HCT116 (cell line): ENCODE results near the gene RRM1. TPM values are rescaled to one million over a fixed set of nuclear protein-coding genes. Genes with fewer than 3 reads are reported as not detected.
"Not testable (repeated sequence)": the region's sequence is repeated elsewhere in the genome, so short reads cannot be mapped to it uniquely, and the experiment has no call there.

ENCODE experiments used
- ATAC-seq: fragments of 200-7000 bp; cut with Tn5 transposase; 2 replicates; pipeline ENCODE4 v1.9.1; 2020; ENCODE audit warnings: mild to moderate bottlenecking, moderate library complexity
- BruUV-seq: library from RNA; stranded (reverse); fragments of 400-500 nt; replicated peaks from 2 replicates; lab custom pipeline; 2021; lab: Mats Ljungman, UMichigan
- CTCF ChIA-PET: fragments of 300-600 bp; sonication (Branson Sonifier 250); formaldehyde crosslinking; loops from one replicate; lab custom pipeline; 2021; ENCODE audit warnings: antibody characterized with exemption; lab: Charles Lee
- POLR2A ChIA-PET: fragments of 300-600, 350-600 bp; sonication (Branson Sonifier 250); formaldehyde crosslinking; loops from one replicate; lab custom pipeline; 2021; ENCODE audit warnings: antibody characterized with exemption; lab: Charles Lee
- RAD21 ChIA-PET, 2 experiments: fragments of 300-600 bp; sonication (Branson Sonifier 250); formaldehyde crosslinking; loops; one replicate each; lab custom pipeline; 2023; ENCODE audit warnings: low total read pairs in 2 of 2; ENCODE audit not compliant: uncharacterized antibody in 2 of 2, unreplicated experiment in 2 of 2, low non-redundant PET in 1 of 2; lab: Charles Lee
- DNase-seq: peaks from one replicate; pipeline ENCODE4 v3.0.0-alpha.2; 2010; ENCODE audit warnings: low read depth, low spot score
- H2AFZ ChIP-seq: fragments of 200-600 bp; shearing (Covaris generic), sonication (generic); 2 replicates; pipeline ENCODE4 v1.6.1; 2017; ENCODE audit warnings: low read depth, mixed run types, mixed read lengths, antibody characterized with exemption, low read length; ENCODE audit not compliant: poor library complexity, severe bottlenecking
- H3K27ac ChIP-seq: 2 replicates; pipeline ENCODE4 v1.5.1; 2012; ENCODE audit warnings: low read depth, low read length
- H3K27me3 ChIP-seq: fragments of 200-600 bp; sonication (generic); 2 replicates; pipeline ENCODE4 v1.6.1; 2016; ENCODE audit warnings: mixed run types, low read length, mixed read lengths; ENCODE audit not compliant: insufficient read depth
- H3K36me3 ChIP-seq, 2 experiments: fragments of 200-500 bp in 1 of 2; fragments of 200-600 bp in 1 of 2; sonication (Bioruptor generic) in 1 of 2; sonication (generic) in 1 of 2; 2 replicates each; pipeline versions ENCODE4 v1.5.1 to v1.6.1; 2014 to 2016; ENCODE audit warnings: low read length in 2 of 2, inconsistent platforms in 1 of 2, mixed read lengths in 1 of 2, mixed run types in 1 of 2; ENCODE audit not compliant: insufficient read depth in 2 of 2, control insufficient read depth in 1 of 2
- H3K4me1 ChIP-seq, 2 experiments: fragments of 200-600 bp in 1 of 2; sonication (generic) in 1 of 2; 2 replicates each; pipeline versions ENCODE4 v1.5.1 to v1.6.1; 2012 to 2017; ENCODE audit warnings: low read length in 2 of 2, inconsistent platforms in 1 of 2, mild to moderate bottlenecking in 1 of 2, mixed read lengths in 1 of 2, mixed run types in 1 of 2, moderate library complexity in 1 of 2; ENCODE audit not compliant: insufficient read depth in 2 of 2, control insufficient read depth in 1 of 2
- H3K4me2 ChIP-seq: fragments of 200-600 bp; sonication (generic); 2 replicates; pipeline ENCODE4 v1.6.1; 2017; ENCODE audit warnings: mixed run types, low read length, mixed read lengths
- H3K4me3 ChIP-seq, 2 experiments: fragments of 200-600 bp in 1 of 2; sonication (generic) in 1 of 2; replicated peaks in 1 of 2; 2 replicates each; pipeline ENCODE4 v1.5.1; 2011 to 2016; ENCODE audit warnings: low read length in 2 of 2, control low read depth in 1 of 2, low read depth in 1 of 2, mild to moderate bottlenecking in 1 of 2, mixed read lengths in 1 of 2, mixed run types in 1 of 2
- H3K79me2 ChIP-seq: fragments of 200-600 bp; sonication (generic); 2 replicates; pipeline ENCODE4 v1.6.1; 2017; ENCODE audit warnings: mild to moderate bottlenecking, mixed run types, low read length, moderate library complexity, mixed read lengths; ENCODE audit not compliant: insufficient read depth
- H3K9ac ChIP-seq: fragments of 200-600 bp; sonication (generic); 2 replicates; pipeline ENCODE4 v1.6.1; 2016; ENCODE audit warnings: low read length, mixed read lengths
- H3K9me2 ChIP-seq: fragments of 200-600 bp; sonication (generic), shearing (Covaris generic); 2 replicates; pipeline ENCODE4 v1.6.1; 2017; ENCODE audit warnings: mixed run types, mild to moderate bottlenecking, moderate library complexity; ENCODE audit not compliant: insufficient read depth
- H3K9me3 ChIP-seq, 2 experiments: fragments of 200-500 bp in 1 of 2; fragments of 200-600 bp in 1 of 2; sonication (Bioruptor generic) in 1 of 2; sonication (generic) in 1 of 2; 2 replicates each; pipeline ENCODE4 v1.6.1; 2014 to 2017; ENCODE audit warnings: low read length in 2 of 2, mixed read lengths in 2 of 2, inconsistent platforms in 1 of 2, low read depth in 1 of 2, mild to moderate bottlenecking in 1 of 2, mixed run types in 1 of 2, moderate library complexity in 1 of 2; ENCODE audit not compliant: control insufficient read depth in 1 of 2, insufficient read depth in 1 of 2
- H4K20me1 ChIP-seq: fragments of 200-600 bp; sonication (generic), shearing (Covaris generic); 2 replicates; pipeline ENCODE4 v1.6.1; 2017; ENCODE audit warnings: mixed run types, mild to moderate bottlenecking, moderate library complexity; ENCODE audit not compliant: insufficient read depth
- CBX3 ChIP-seq: IDR thresholded peaks from 2 replicates; pipeline ENCODE4 v1.6.1; 2012; ENCODE audit warnings: low read depth
- SRF ChIP-seq: IDR thresholded peaks from 2 replicates; pipeline ENCODE4 v1.6.1; 2012; ENCODE audit warnings: low read depth
- YY1 ChIP-seq: IDR thresholded peaks from 2 replicates; pipeline ENCODE4 v1.6.1; 2011; ENCODE audit warnings: low read length, low read depth, moderate library complexity, mild to moderate bottlenecking; ENCODE audit not compliant: insufficient replicate concordance; ENCODE audit errors: extremely low read depth
- intact Hi-C: fragments of 100-400 bp; cut with micrococcal nuclease; formaldehyde crosslinking; loops from 2 replicates; pipeline ENCODE4 v1.10.0; 2022
- total RNA-seq: library from RNA; stranded (reverse); gene quantifications from one replicate; pipeline ENCODE4 v1.2.1, GENCODE V29; 2021; ENCODE audit not compliant: unreplicated experiment
- TF ChIP-seq, protein P1 (sequence below): IDR thresholded peaks from 2 replicates; pipeline ENCODE4 v1.6.1; 2012

The RRM1 gene
- total RNA-seq, 1 experiment from 2014 or later: 134 TPM

DNA sequence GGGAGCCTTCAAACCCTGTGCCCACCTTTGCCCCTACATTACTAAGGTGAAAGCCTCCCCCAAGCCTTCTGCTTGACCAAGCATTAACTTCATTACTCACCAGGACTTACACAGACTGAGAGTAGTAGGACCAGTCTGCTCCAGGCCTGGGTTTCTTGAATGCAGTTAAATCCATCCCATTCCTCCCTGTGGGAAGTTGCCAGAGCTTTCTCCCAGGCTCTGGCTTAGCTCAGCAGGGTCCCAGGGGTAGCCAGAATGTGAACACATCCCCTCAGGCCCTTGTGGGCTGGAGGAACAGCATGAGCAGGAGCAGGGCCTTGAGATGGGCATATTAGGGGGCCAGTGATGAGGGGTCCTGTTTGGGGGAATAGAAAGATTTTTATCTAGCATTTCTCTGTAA is 59.9 kb downstream of the RRM1 start (continued):
- TF ChIP-seq, protein P1, sequence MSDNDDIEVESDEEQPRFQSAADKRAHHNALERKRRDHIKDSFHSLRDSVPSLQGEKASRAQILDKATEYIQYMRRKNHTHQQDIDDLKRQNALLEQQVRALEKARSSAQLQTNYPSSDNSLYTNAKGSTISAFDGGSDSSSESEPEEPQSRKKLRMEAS: no peak
- no peak for TF ChIP-seq CBX3

DNA sequence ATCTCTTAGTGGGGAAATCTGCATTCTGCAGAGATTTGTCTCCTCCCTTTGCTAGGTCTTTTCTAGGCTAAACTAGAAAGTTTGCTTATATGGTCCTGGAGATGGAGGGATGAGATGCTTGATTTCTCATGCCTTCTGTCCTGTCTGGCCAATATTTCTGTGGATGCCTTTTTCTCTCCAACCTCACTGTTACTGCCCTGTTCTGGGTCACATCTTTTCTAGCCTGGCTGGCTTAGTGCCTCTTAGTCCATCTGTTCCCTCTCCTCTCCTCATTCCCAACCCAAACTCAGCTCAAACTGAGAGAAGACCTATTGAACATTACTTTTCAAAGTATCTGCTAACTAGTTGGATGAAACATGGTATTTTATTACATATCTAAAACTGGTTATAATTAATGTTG is 62.0 kb downstream of the RRM1 start:
- Histone ChIP-seq H2AFZ (no peak overlapping the region), H3K9me2 (no peaks in the 10 kb centered on the region), H3K27me3 (no peaks in the 10 kb centered on the region), H3K9me3 (no peaks in the 10 kb centered on the region), H3K79me2 (no peaks in the 10 kb centered on the region), H3K9ac (no peak overlapping the region), H3K4me1 (no peaks in the 10 kb centered on the region), H3K27ac (no peak overlapping the region), H3K4me3 (no peak overlapping the region), H3K4me2 (no peak overlapping the region), H3K36me3 (no peaks in the 10 kb centered on the region), H4K20me1 (no peaks in the 10 kb centered on the region)
- POLR2A ChIA-PET: no interaction called here
- DNase-seq: no peak
- no TSS peak for BruUV-seq
- no peak for TF ChIP-seq SRF
- TF ChIP-seq YY1: no peak
- no peak for ATAC-seq
- CTCF ChIA-PET: no interaction called here
- intact Hi-C loops: no loop called here
- RAD21 ChIA-PET: no interaction called here

DNA sequence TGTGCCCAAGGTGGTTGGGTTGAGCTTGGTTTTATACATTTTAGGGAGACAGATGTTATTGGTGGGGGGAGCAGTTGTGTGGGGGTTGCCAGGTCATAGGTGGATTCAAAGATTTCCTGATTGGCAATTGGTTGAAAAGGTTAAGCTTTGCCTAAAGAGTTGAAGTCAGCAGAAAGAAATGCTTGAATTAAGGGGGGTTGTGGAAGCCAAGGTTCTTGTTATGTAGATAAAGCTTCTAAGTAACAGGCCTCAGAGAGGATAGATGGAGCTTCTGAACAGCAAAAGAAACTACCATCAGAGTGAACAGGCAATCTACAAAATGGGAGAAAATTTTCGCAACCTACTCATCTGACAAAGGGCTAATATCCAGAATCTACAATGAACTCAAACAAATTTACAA is 64.2 kb downstream of the RRM1 start:
- BruUV-seq, H3K9me2 ChIP-seq, DNase-seq, H3K27me3 ChIP-seq, H2AFZ ChIP-seq, POLR2A ChIA-PET, H3K4me2 ChIP-seq, H3K27ac ChIP-seq, intact Hi-C loops, H3K79me2 ChIP-seq, H3K4me1 ChIP-seq, H3K36me3 ChIP-seq, H3K9ac ChIP-seq, H3K9me3 ChIP-seq, H3K4me3 ChIP-seq, ATAC-seq, RAD21 ChIA-PET, H4K20me1 ChIP-seq: not testable (repeated sequence)
- CTCF ChIA-PET: interaction anchor here (0.7 kb wide), 1 partner anchor 478 kb away, joined by 3 read pairs; the partner anchor contains the start of gene OR51D1
